22Rv1 (cell line): ENCODE data around the gene FAM25A.

ENCODE experiments used
- ZFX ChIP-seq: fragments of 450-650 bp; IDR thresholded peaks from 2 replicates; pipeline ENCODE4 v1.6.1; 2017; ENCODE audit warnings: antibody characterized with exemption, borderline replicate concordance
- TF ChIP-seq, protein P1 (sequence below): fragments of 450-650 bp; IDR thresholded peaks from 2 replicates; pipeline ENCODE4 v1.5.1; 2017; ENCODE audit warnings: mild to moderate bottlenecking

DNA sequence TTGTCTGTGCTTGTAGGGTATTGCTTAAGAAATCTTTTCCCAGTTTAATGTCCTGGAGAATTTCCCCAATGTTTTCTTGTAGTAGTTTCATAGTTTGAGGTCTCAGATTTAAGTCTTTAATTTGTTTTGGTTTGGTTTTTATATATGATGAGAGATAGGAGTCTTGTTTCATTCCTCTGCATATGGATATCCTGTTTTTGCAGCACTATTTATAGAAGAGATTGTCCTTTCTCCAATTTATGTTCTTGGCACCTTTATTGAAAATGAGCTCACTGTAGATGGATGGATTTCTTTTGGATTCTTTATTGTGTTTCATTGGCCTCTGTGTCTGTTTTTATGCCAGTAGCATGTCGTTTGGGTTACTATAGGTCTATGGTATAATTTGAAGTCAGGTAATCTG lies 31.6 kb upstream of the FAM25A start:
- TF ChIP-seq, protein P1, sequence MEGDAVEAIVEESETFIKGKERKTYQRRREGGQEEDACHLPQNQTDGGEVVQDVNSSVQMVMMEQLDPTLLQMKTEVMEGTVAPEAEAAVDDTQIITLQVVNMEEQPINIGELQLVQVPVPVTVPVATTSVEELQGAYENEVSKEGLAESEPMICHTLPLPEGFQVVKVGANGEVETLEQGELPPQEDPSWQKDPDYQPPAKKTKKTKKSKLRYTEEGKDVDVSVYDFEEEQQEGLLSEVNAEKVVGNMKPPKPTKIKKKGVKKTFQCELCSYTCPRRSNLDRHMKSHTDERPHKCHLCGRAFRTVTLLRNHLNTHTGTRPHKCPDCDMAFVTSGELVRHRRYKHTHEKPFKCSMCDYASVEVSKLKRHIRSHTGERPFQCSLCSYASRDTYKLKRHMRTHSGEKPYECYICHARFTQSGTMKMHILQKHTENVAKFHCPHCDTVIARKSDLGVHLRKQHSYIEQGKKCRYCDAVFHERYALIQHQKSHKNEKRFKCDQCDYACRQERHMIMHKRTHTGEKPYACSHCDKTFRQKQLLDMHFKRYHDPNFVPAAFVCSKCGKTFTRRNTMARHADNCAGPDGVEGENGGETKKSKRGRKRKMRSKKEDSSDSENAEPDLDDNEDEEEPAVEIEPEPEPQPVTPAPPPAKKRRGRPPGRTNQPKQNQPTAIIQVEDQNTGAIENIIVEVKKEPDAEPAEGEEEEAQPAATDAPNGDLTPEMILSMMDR, result no peak
- no peak for TF ChIP-seq ZFX
